MM.1S (cell line): ENCODE results near the gene CDCP2.

Experiments
- EZH2 ChIP-seq: fragments of 300-600 bp; sonication (generic); optimal IDR thresholded peaks from 2 replicates; pipeline ENCODE3; 2017; ENCODE audit warnings: low read depth, mild to moderate bottlenecking, antibody characterized with exemption, low read length, mixed read lengths
- EZH2phosphoT487 ChIP-seq: fragments of 300-600 bp; sonication (generic); IDR thresholded peaks from 2 replicates; pipeline ENCODE4 v1.6.1; 2018; ENCODE audit warnings: antibody characterized with exemption, low read length
- TF ChIP-seq, protein P1 (sequence below): fragments of 300-600 bp; sonication (generic); IDR thresholded peaks from 2 replicates; pipeline ENCODE4 v1.5.1; 2016; ENCODE audit warnings: antibody characterized with exemption, low read length, mixed read lengths

DNA sequence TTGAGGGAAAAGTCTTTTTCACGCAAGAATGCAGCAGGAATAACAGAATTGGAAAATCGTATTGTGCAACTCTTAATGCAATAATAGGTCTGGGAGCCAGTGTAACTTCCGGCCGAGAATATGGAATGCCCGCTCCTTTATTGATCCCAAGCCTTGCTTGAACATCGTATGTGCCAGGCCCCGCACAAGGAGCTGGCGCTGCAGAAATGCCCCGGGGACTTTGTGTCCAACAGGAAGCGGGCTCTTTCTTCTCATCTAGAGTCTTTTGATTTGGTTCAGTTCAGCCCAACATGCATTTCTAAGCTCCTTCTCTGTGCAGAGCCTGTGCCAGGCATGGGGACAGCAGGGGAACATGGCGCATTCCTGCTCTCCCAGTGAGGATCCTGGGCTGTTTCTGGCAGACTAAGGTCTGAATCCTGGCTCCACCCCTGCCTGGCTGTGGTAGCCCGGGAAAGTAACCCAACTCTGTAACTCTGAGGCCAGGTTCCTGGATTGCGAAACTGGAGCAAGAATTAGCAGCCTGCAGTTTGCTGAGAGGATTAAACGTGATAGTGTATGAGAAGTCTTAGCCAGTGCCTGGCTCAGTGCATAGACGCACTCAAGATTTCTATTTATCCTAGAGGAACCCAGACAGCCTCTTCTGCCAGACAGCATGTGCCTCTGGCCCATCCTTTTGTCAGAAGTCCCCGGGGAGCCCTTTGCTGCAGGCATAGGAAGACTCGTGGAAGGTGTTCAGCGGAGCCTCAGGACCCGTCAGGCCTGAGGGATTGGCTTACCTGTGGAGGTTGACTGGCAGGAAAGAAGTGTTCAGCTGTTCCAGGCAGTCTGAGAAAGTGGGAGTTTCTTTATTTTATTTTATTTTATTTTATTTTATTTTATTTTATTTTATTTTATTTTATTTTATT is 987 bp upstream of the CDCP2 start:
- TF ChIP-seq, protein P1, sequence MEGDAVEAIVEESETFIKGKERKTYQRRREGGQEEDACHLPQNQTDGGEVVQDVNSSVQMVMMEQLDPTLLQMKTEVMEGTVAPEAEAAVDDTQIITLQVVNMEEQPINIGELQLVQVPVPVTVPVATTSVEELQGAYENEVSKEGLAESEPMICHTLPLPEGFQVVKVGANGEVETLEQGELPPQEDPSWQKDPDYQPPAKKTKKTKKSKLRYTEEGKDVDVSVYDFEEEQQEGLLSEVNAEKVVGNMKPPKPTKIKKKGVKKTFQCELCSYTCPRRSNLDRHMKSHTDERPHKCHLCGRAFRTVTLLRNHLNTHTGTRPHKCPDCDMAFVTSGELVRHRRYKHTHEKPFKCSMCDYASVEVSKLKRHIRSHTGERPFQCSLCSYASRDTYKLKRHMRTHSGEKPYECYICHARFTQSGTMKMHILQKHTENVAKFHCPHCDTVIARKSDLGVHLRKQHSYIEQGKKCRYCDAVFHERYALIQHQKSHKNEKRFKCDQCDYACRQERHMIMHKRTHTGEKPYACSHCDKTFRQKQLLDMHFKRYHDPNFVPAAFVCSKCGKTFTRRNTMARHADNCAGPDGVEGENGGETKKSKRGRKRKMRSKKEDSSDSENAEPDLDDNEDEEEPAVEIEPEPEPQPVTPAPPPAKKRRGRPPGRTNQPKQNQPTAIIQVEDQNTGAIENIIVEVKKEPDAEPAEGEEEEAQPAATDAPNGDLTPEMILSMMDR, result no peak
- TF ChIP-seq EZH2 (no peak), EZH2phosphoT487 (no peak)
